HEK293T (cell line): ENCODE measurements around the gene ANK2.

Source experiments
- CTCF ChIA-PET: fragments of 350-600 bp; formaldehyde crosslinking; extraction: SDS; loops from one replicate; lab custom pipeline; 2021; ENCODE audit warnings: antibody characterized with exemption, inconsistent platforms; lab: Yijun Ruan, JAX
- POLR2A ChIA-PET: fragments of 350-600 bp; formaldehyde crosslinking; extraction: SDS; loops from one replicate; lab custom pipeline; 2020; ENCODE audit warnings: antibody characterized with exemption, inconsistent platforms; lab: Yijun Ruan, JAX
- DNase-seq: peaks from one replicate; pipeline ENCODE4 v3.0.0; 2012; ENCODE audit warnings: mixed read lengths; ENCODE audit errors: extremely low spot score
- ARNT ChIP-seq: fragments of 450-650 bp; IDR thresholded peaks from 2 replicates; pipeline ENCODE4 v1.6.1; 2017; ENCODE audit warnings: mild to moderate bottlenecking
- BHLHE40 ChIP-seq: fragments of 450-650 bp; IDR thresholded peaks from 2 replicates; pipeline ENCODE4 v1.6.1; 2016; ENCODE audit warnings: mild to moderate bottlenecking, moderate library complexity, borderline replicate concordance
- CTBP1 ChIP-seq: fragments of 450-650 bp; IDR thresholded peaks from 2 replicates; pipeline ENCODE4 v1.6.1; 2016; ENCODE audit warnings: borderline replicate concordance
- ELF4 ChIP-seq: fragments of 450-650 bp; IDR thresholded peaks from 2 replicates; pipeline ENCODE4 v1.6.1; 2017; ENCODE audit warnings: antibody characterized with exemption
- FOXA1 ChIP-seq: fragments of 450-650 bp; IDR thresholded peaks from 2 replicates; pipeline ENCODE4 v1.6.1; 2016; ENCODE audit warnings: mild to moderate bottlenecking
- FOXK2 ChIP-seq: fragments of 450-650 bp; IDR thresholded peaks from 2 replicates; pipeline ENCODE4 v1.6.1; 2016; ENCODE audit warnings: mild to moderate bottlenecking
- FOXM1 ChIP-seq: fragments of 450-650 bp; IDR thresholded peaks from 2 replicates; pipeline ENCODE4 v1.6.1; 2017; ENCODE audit warnings: mild to moderate bottlenecking, borderline replicate concordance
- HDGF ChIP-seq: fragments of 450-650 bp; IDR thresholded peaks from 2 replicates; pipeline ENCODE4 v1.6.1; 2017; ENCODE audit warnings: antibody characterized with exemption, borderline replicate concordance
- L3MBTL2 ChIP-seq: fragments of 450-650 bp; conservative IDR thresholded peaks from 2 replicates; pipeline ENCODE4 v1.6.1; 2016; ENCODE audit warnings: mild to moderate bottlenecking
- LEF1 ChIP-seq: fragments of 450-650 bp; IDR thresholded peaks from 2 replicates; pipeline ENCODE4 v1.6.1; 2017; ENCODE audit warnings: mild to moderate bottlenecking, borderline replicate concordance
- NFRKB ChIP-seq: fragments of 450-650 bp; IDR thresholded peaks from 2 replicates; pipeline ENCODE4 v1.6.1; 2016; ENCODE audit warnings: mild to moderate bottlenecking, moderate library complexity
- SP1 ChIP-seq: fragments of 450-650 bp; IDR thresholded peaks from 2 replicates; pipeline ENCODE4 v1.6.1; 2017
- SUZ12 ChIP-seq: fragments of 450-650 bp; IDR thresholded peaks from 2 replicates; pipeline ENCODE4 v1.6.1; 2016; ENCODE audit warnings: mild to moderate bottlenecking
- TARDBP ChIP-seq: fragments of 450-650 bp; IDR thresholded peaks from 2 replicates; pipeline ENCODE4 v1.6.1; 2016
- ZNF384 ChIP-seq: fragments of 450-650 bp; IDR thresholded peaks from 2 replicates; pipeline ENCODE4 v1.6.1; 2016
- TF ChIP-seq, protein P1 (sequence below): fragments of 450-650 bp; IDR thresholded peaks from 2 replicates; pipeline ENCODE4 v1.6.1; 2016

ANK2 gene

DNA sequence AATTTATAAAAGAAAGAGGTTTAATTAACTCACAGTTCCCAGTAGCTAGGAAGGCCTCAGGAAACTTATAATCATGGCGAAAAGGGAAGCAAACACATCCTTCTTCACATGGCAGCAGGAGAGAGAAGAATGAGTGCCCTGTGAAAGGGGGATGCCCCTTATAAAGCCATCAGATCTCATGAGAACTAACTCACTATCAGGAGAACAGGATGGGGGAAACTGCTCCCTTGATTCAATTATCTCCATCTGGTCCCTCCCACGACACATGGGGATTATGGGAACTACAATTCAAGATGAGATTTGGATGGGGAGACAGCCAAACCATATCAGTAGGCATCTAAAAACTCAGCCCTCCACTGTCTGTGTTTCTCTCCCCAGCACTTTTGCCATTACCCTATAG is 22.4 kb downstream of the ANK2 start:
- TF ChIP-seq NFRKB (no peak), ARNT (no peak), SUZ12 (no peak), LEF1 (no peak), HDGF (no peak), BHLHE40 (no peak), L3MBTL2 (no peak), ZNF384 (no peak)
- CTCF ChIA-PET = no interaction called here
- POLR2A ChIA-PET = no interaction called here
- no peak for DNase-seq

DNA sequence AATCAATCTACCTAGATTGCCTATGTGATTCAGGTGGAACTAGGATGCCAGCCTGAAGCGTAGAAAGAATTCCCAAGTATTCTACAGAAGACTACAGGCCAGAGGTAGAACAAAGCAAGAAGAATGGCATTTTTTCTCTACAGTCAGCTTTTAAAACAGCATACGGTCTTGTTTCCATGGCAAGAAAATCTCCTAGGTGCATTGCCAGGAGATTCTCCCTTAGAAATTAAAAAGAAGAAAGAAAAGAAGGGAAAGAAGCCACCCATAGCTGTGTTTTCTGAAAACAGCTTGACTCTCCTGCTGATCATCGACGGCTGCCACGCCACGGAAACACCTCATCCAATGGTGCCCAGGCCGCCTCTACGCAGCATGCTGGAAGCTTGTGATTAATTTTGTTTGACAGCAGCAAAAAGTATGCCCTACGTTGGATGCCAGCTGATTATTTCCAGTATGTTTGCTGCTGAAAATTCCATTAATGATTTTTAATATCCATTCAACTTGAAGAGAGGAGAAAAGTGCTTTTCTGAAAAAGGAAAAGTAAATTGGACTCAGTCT is 24.1 kb downstream of the ANK2 start:
- POLR2A ChIA-PET = no interaction called here
- TF ChIP-seq LEF1 (no peak), NFRKB (no peak), ELF4 (no peak), ARNT (no peak), SUZ12 (no peak), FOXK2 (no peak), ZNF384 (no peak)
- TF ChIP-seq, protein P1, sequence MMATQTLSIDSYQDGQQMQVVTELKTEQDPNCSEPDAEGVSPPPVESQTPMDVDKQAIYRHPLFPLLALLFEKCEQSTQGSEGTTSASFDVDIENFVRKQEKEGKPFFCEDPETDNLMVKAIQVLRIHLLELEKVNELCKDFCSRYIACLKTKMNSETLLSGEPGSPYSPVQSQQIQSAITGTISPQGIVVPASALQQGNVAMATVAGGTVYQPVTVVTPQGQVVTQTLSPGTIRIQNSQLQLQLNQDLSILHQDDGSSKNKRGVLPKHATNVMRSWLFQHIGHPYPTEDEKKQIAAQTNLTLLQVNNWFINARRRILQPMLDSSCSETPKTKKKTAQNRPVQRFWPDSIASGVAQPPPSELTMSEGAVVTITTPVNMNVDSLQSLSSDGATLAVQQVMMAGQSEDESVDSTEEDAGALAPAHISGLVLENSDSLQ = no peak
- CTCF ChIA-PET = interaction anchor here (0.6 kb wide), 1 partner anchor 15 kb away, joined by 3 read pairs; no protein-coding TSS in a partner anchor
- DNase-seq = no peak

DNA sequence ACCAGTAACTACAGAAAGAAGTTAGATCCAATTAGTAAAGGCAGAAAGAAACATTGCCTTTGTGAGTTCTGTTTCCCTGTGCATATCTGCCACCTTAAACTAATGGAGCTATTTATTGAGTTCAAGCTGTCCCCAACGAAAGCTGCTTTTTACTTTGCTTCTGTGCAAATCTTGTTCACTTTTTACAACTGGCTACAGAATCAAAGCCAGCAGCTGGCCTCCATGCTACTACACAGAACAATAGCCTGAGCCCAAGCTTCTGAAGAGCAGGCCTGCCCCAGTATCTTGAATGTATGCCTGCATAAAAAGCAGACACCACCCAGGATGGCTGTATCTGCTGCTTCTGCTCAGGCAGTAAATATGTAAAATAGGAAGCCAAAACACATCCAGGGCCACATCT is 28.1 kb downstream of the ANK2 start:
- ChIA-PET POLR2A (no interaction called here), CTCF (no interaction called here)
- no peak for DNase-seq
- TF ChIP-seq SUZ12 = no peak
- TF ChIP-seq LEF1 = no peak
- no peak for TF ChIP-seq SP1
- TF ChIP-seq FOXM1 = no peak
- TF ChIP-seq FOXA1 = no peak
- TF ChIP-seq, protein P1 = no peak
- no peak for TF ChIP-seq L3MBTL2
- TF ChIP-seq TARDBP = no peak
- no peak for TF ChIP-seq CTBP1
- no peak for TF ChIP-seq ZNF384
- TF ChIP-seq FOXK2 = no peak
- no peak for TF ChIP-seq BHLHE40
- TF ChIP-seq ELF4 = no peak
- TF ChIP-seq HDGF = no peak
- no peak for TF ChIP-seq ARNT
- TF ChIP-seq NFRKB = no peak

DNA sequence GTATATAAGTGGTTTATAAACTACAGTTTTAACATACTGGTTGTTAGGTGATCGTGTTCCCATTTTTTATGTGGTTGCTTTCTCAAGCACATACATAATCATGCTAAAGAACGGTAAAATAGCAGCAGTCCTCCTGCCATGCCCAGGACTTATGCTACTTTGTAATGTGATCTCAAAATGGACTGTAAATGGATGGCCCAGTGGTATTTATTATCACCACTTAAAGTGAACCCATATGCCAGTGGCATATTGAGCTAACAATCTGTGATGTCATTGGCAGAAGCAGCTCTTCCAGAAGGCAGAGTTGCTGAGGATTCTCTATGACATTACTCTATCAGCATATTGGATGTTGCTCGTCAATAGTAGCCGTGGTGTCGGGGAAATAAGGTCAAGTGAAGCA is 28.6 kb downstream of the ANK2 start:
- TF ChIP-seq, protein P1 = no peak
- TF ChIP-seq ZNF384 = no peak
- no peak for TF ChIP-seq FOXM1
- no peak for TF ChIP-seq LEF1
- TF ChIP-seq FOXK2 = no peak
- TF ChIP-seq NFRKB = no peak
- TF ChIP-seq HDGF = no peak
- TF ChIP-seq SP1 = no peak
- TF ChIP-seq ARNT = no peak
- no peak for TF ChIP-seq L3MBTL2
- no peak for TF ChIP-seq ELF4
- TF ChIP-seq BHLHE40 = no peak
- TF ChIP-seq TARDBP = no peak
- TF ChIP-seq CTBP1 = no peak
- TF ChIP-seq SUZ12 = no peak
- no peak for TF ChIP-seq FOXA1
- POLR2A ChIA-PET = no interaction called here
- CTCF ChIA-PET = no interaction called here
- no peak for DNase-seq

DNA sequence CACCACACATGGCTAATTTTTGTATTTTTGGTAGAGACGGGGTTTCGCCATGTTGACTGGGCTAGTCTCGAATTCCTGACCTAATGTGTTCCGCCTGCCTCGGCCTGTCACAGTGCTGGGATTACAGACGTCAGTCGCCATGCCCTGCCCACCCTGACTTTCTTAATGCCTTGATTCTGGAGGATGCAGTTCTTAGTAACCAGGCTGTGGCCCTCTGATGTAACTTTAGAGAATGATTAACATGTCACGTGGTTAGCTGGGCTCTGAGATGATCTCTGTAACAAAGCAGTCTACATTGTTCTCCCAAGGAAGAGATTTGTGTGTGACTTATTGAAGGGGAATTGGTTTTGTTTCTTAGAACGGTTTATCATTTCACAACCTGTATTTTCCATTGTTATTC is 30.6 kb downstream of the ANK2 start:
- no peak for DNase-seq
- CTCF ChIA-PET = no interaction called here
- POLR2A ChIA-PET = no interaction called here
- TF ChIP-seq NFRKB (no peak), L3MBTL2 (no peak), ZNF384 (no peak), SP1 (no peak), SUZ12 (no peak), FOXM1 (no peak), ELF4 (no peak), CTBP1 (no peak), LEF1 (no peak)

DNA sequence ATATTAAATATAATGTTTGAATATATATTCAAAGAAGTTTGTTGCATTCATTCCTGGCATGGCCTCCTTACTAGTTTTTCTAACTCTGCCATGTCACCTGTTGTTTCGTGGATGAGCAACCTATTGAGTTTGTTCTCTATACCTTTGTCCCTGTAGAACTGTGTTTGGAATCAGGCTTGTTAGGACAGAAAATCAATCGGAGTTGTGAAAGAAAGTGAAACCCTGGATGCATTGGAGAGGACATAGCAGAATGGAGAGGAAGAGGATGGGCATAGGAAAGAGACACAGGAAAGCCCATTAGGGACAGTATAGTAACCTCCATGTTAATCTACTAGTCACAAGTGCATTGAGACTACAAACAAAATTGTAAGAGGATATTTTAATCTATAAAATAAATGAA is 31.2 kb downstream of the ANK2 start:
- ChIA-PET CTCF (interaction anchor here (0.5 kb wide), 1 partner anchor 281 kb away, joined by 9 read pairs; no protein-coding TSS in a partner anchor), POLR2A (no interaction called here)
- TF ChIP-seq L3MBTL2 (no peak), ZNF384 (no peak), SUZ12 (no peak), TARDBP (no peak), HDGF (no peak), ELF4 (no peak), FOXA1 (no peak), NFRKB (no peak), ARNT (no peak), LEF1 (no peak), FOXM1 (no peak), FOXK2 (no peak), CTBP1 (no peak)
- TF ChIP-seq, protein P1 = no peak
- no peak for DNase-seq
